HG03432 (cell line): ENCODE measurements around the gene BNIP5.
"Not testable (repeated sequence)": the region's sequence is repeated elsewhere in the genome, so short reads cannot be mapped to it uniquely, and the experiment has no call there.

Source experiments
- ATAC-seq: cut with Tn5 transposase; IDR thresholded peaks from one replicate; pipeline ENCODE4 v1.9.1; 2021; ENCODE audit warnings: mild to moderate bottlenecking, moderate library complexity; ENCODE audit not compliant: unreplicated experiment

BNIP5 gene

GRCh38 chr6:36345681-36346466, 9.2 kb upstream of the BNIP5 start:
- no peak for ATAC-seq

- no peak for ATAC-seq
Observed at GRCh38 chr6:36343109-36343680, 6.5 kb upstream of the BNIP5 start.

- ATAC-seq, result no peak
Observed at GRCh38 chr6:36340618-36341454, 4.1 kb upstream of the BNIP5 start.

GRCh38 chr6:36340306-36340617, 3.6 kb upstream of the BNIP5 start:
- ATAC-seq, result no peak

- ATAC-seq, result no peak
Observed at GRCh38 chr6:36339146-36339545, 2.5 kb upstream of the BNIP5 start.

GRCh38 chr6:36338223-36338622, 1.5 kb upstream of the BNIP5 start:
- not testable (repeated sequence) for ATAC-seq

GRCh38 chr6:36337814-36338213, 1.1 kb upstream of the BNIP5 start:
- no peak for ATAC-seq

- ATAC-seq, result no peak
Observed at GRCh38 chr6:36336208-36336710, 429 bp downstream of the BNIP5 start.

GRCh38 chr6:36335465-36336207, 1.1 kb downstream of the BNIP5 start:
- ATAC-seq, result no peak

GRCh38 chr6:36334832-36335459, 1.7 kb downstream of the BNIP5 start:
- no peak for ATAC-seq

- ATAC-seq, result no peak
Observed at GRCh38 chr6:36333931-36334725, 2.6 kb downstream of the BNIP5 start.

- ATAC-seq, result no peak
Observed at GRCh38 chr6:36333171-36333895, 3.4 kb downstream of the BNIP5 start.

GRCh38 chr6:36331381-36331780, 5.3 kb downstream of the BNIP5 start:
- no peak for ATAC-seq

GRCh38 chr6:36330366-36330765, 6.3 kb downstream of the BNIP5 start:
- no peak for ATAC-seq

- ATAC-seq, result no peak
Observed at GRCh38 chr6:36329798-36330291, 6.8 kb downstream of the BNIP5 start.

- no peak for ATAC-seq
Observed at GRCh38 chr6:36328600-36328999, 8.1 kb downstream of the BNIP5 start.

GRCh38 chr6:36327919-36328236, 8.8 kb downstream of the BNIP5 start:
- no peak for ATAC-seq

- ATAC-seq, result no peak
Observed at GRCh38 chr6:36327226-36327918, 9.3 kb downstream of the BNIP5 start.
